HG02610 (cell line): ENCODE results near the gene PITPNC1.

ENCODE experiments used
- ATAC-seq: cut with Tn5 transposase; IDR thresholded peaks from one replicate; pipeline ENCODE4 v1.9.1; 2021; ENCODE audit warnings: mild to moderate bottlenecking, moderate library complexity; ENCODE audit not compliant: unreplicated experiment

The PITPNC1 gene

GRCh38 chr17:67532326-67532871 is 155.3 kb downstream of the PITPNC1 start:
- ATAC-seq: no peak

DNA sequence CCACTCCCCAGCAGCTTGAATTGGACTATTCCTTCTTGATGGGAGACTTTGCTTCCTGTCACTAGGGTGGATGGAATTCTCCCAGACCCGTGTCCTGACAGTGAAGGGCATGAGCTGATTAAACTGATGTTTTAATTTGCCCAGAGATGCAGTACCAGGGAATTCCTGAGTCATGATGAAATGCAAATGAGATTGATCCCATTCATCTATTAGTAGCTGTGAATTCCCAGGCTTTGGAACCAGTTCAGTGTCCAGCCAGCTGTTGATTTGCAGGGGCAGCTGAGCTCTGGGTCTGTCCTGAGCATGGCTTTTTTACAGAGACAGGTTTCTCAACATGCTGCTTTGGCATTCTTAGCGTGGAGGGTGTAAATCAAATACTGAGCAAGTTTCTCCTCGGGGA is 157.9 kb downstream of the PITPNC1 start:
- ATAC-seq: no peak

DNA sequence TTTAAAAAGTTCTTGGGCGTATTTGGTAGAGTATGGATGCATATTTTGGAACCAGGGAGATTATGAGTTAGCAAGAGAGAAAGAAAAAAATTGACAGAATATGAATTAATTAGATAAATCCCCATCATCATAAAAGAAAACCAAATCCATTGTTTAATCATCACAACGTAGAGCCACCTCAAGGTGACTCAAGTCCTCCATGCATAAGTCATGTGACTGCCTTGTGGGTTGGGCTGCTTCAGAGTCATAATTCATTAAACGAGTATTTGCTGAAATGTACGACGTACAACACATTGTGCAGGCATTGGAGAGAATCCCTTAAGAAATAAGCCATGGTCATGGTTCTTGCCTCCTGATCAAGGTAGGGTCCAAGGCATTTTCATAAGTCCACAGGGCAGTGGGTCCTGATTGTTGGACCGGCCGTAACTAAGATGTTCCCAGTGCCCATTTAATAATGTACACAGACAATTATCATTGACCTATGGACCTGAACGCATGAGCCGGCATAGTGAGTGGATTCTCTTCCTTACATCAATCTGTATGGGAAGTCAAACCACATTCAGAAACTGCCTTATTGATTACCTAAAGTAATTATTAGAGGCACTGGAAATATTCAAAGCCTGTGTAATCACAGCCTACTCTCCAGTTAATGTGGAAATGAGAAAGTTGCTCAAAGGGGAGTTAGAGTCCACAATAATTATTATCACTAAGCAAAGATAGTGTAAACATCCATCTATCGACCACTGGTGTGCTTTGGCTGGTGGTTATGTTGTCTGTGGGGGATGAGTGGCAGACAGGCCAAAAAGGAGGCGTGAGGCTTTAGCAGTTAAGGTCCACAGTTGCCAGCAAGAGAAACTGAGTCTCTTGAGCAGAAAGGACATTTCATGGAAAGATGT is 165.4 kb downstream of the PITPNC1 start:
- no peak for ATAC-seq

- ATAC-seq: no peak
Measured at GRCh38 chr17:67544364-67544955, 167.4 kb downstream of the PITPNC1 start.

GRCh38 chr17:67546578-67547527 is 169.8 kb downstream of the PITPNC1 start:
- peak; percentile 90 for ATAC-seq

- ATAC-seq: no peak
Measured at GRCh38 chr17:67548693-67549092, 171.6 kb downstream of the PITPNC1 start.

DNA sequence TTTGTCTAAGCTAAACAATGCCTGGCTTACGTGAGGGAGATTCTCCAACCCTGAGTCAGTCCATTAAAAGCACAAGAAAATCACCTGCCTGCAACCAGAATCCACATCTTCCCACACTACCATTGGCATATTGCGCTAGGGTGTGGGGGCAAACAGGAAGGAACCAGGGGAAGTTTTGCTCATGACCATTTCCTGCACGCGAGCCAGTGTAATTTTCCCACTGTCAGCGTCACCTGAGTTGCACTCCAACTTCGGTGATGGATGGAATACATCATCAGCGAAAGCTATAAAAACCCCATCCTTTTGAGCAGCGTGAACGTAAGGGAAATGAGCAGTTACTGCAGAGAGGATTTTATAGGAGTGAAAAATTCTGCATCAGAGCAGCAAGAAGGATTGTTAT is 172.7 kb downstream of the PITPNC1 start:
- no peak for ATAC-seq

GRCh38 chr17:67554634-67555033 is 177.6 kb downstream of the PITPNC1 start:
- ATAC-seq: no peak

DNA sequence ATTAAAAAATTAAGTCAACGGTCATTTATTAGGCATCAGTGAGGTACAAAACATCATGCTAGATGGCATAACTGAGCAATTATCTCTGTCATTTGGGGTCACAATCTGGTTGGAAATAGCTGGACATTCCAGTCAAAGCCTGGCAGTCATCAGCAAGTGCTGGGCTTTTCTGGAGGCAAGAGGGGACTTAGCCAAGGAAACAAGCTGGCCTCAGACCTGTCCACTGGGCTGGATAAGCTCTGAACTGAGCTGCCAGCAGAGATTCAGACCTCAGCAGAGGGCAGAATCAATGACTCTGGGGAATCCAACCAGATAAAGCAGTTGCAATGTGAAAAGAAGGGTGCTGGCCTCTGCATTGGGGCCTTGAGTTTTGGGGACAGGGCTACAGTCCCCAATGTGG is 178.8 kb downstream of the PITPNC1 start:
- no peak for ATAC-seq

DNA sequence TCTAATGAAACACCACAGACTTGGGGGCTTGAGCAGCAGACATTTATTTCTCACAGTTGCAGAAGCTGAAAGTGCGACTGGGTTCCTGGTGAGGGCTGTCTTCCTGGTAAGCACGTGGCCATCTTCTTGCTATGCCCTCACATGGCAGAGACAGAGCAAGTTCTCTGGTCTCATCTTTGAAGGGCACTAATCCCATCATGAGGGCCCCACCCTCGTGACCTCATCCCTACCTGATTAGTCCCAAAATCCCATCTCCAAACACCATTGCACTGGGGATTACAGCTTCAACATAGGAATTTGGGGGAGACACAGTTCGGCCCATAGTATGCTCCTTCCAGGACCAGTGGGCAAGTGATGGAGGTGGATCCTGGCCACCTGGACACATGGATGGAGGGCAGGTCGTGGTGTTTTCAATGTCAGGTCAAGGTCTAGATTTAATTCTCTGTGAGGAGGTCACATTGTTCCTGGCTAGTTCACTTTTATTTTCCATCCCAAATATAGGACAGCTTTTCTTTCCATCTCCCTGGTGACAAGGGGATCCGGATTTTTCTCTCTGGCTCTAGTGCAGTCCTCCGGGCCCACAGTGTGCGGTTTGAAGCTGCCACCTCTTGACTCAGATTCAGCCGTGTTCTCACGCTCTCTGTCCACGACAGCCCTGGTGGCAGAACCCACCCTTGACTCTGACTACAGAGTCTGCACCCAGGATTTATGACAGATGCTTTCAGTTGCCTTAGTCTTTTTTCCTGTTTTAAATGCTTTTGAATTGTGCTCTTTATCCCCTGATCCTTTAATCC is 180.2 kb downstream of the PITPNC1 start:
- no peak for ATAC-seq

DNA sequence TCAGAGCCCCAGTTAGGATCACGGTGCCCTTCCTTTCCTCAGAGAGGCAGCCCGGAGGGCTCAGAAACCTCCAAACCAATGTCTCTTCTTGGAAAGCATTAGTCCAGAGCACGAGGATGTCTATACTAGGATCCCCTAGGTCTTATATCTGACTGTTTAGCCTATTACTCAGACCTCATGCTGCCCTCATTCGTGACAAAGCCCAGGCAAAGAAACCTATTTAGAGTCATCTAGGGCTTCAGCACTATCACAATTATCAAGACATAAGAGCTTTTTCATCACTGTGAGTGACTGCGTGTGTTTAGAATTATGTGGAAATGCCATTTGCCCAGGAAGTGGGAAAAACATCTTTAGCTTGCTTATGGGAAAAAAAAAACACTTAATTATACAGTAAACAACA is 180.8 kb downstream of the PITPNC1 start:
- no peak for ATAC-seq

- ATAC-seq: no peak
Measured at GRCh38 chr17:67558740-67559380, 181.8 kb downstream of the PITPNC1 start.

GRCh38 chr17:67559381-67559966 is 182.4 kb downstream of the PITPNC1 start:
- no peak for ATAC-seq

- ATAC-seq: no peak
Measured at GRCh38 chr17:67562005-67562404, 184.9 kb downstream of the PITPNC1 start.

GRCh38 chr17:67563692-67564228 is 186.7 kb downstream of the PITPNC1 start:
- no peak for ATAC-seq

DNA sequence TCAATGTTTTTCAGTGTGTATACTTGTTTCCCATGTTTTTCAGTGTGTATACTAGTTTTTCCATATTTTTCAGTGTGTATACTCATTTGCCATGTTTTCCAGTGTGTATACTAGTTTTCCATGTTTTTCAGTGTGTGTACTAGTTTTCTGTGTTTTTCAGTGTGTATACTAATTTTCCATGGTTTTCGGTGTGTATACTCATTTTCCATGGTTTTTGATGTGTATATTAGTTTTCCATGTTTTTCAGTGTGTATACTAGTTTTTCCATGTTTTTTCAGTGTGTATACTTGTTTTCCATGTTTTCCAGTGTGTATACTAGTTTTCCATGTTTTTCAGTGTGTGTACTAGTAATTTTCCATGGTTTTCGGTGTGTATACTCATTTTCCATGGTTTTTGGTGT is 188.0 kb downstream of the PITPNC1 start:
- no peak for ATAC-seq

GRCh38 chr17:67566656-67567055 is 189.6 kb downstream of the PITPNC1 start:
- no peak for ATAC-seq

DNA sequence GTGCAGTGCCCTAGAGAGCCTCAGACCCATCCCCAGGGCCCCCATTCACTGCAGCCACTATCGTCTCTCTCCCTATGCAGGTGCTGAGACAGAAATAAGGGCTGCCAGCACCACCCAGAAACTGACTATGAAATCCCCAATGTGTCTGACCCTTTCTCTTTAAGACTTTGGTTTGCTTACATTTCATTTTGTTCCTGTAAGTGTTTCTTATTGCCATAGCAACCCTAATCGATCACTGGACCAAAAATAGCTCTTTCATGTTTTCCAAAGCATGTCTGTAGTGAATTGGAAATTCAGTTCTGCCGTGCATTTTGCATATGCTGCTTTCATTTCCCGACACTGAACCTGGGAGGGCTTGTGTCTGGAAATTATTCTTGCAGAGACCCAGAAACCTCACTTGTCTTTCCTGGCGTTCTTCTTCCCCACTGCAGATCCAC is 192.0 kb downstream of the PITPNC1 start:
- no peak for ATAC-seq

DNA sequence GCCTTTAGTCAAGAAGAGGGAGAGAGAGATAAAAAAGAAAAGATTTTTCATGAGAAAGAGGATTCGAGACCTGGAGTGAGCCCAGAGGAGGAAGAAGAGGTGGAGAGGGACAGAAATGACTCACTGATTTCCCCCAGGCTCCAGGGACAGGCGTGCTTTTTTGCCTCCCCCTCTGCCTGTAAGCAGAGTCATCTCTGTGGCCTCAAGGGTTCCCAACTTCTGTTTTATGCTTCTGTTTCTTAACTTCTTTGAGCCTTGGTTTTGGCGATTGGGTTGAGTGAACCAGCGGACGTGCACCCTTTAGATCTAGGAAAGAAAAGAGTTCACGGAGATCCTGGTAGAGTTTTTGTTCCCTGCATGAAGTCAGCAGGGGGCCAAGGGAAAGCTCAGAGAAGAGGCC is 192.8 kb downstream of the PITPNC1 start:
- ATAC-seq: no peak
